GM21576 (cell line): ENCODE measurements around the gene JARID2.
A peak's percentile ranks its signal among the peaks of the same experiment; 100 is the strongest.

Experiments used
- ATAC-seq: cut with Tn5 transposase; IDR thresholded peaks from one replicate; pipeline ENCODE4 v1.9.1; 2021; ENCODE audit warnings: mild to moderate bottlenecking, moderate library complexity; ENCODE audit not compliant: unreplicated experiment

JARID2 gene

GRCh38 chr6:15477746-15478145, 231.9 kb downstream of the JARID2 start:
- no peak for ATAC-seq

DNA sequence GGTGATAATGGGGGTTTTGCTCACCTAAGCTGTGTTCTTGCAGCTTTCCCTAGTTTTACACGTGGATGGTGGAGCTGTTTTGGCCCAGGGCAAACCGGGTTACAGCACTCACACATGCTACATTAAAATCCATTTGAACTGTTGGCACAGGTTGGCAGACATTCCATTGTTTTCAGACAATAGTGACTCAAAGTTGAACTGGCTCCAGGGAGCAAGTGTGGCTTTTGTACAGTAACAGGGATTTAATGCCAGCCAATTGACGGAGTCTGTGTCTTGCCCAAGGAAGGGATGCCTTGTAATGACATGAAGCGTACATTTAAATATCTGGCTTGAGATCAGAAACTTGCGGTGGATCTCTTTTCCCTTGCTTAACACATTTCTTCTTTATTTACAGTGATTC, 233.9 kb downstream of the JARID2 start:
- no peak for ATAC-seq

DNA sequence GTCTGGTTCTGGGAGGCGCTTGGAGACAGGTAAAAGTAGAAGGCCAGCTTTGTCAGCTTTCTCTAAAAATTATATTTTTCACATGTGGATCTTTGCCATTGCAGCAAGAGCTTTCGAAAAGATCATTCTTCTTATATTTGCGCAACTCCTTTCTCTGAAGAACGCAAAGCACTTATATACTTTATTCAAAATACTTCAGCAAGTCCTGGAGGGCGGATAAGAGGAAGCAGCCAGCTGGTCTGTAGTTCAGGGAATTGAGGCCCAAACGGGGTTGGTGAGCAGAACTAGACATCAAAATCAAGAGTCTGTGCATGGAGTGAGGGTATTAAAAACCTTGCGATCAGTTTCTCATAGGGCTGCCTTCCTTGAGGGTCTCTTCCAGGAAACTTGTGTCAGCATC, 234.7 kb downstream of the JARID2 start:
- no peak for ATAC-seq

DNA sequence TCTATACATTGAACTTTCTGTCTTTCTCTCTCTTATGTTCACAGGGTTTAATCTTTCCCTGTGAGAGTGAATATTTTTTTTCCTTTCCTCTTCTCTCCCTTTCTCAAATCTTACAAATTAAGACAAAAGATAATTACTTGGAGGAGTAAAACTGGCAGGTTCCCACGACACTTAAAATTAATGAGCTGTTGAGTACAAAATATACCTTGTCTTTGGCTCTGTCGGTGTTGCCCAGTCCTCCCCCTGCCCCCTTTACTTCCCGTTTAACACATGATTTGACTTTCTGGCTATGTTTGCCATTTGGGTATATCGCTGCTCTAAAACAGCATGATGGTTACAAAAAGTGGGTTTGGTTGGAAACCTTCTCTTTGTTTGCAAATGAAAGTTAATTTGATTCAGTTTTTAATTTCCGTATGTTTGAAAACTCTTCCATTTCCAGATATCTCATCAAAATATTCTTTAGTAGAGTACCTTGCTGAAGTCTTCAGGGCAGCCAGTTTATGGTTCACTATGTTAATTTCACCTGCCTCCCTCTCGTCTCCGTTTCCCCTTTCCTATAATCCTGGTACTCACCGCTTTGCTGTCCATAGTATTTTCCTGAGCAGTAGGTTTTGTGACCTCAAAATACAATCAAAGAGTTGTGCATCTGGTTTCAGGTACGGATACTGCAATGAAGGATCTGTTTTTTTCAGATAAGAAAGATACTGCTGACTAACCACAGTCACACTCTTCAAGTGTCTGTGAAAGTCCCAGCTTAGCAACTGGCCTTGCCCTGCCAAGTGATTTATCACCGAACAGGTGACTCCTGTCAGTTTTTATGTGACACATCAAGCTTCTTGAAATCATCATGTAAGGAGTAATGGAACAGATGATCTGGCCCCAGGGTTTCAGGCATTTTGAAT, 235.8 kb downstream of the JARID2 start:
- ATAC-seq, result no peak

DNA sequence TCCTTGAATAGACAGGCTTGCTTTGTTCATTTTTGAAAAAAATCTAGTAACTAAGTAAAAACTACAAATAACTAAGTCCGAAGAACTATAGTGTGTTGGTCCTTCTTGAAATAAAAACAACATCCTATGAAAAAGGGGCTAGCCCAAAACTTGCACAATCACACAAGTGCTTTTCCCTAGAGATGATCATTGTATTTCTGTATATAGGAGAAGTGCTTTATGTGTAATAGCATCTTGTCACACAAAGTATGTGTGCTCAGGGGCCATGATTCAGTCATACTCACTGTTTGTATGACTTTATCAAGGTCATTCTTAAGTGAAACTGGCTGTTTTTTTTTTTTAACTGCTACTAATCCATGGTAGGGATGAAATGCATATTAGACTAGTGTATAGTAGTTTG, 237.2 kb downstream of the JARID2 start:
- no peak for ATAC-seq

GRCh38 chr6:15484140-15484539, 238.3 kb downstream of the JARID2 start:
- no peak for ATAC-seq

DNA sequence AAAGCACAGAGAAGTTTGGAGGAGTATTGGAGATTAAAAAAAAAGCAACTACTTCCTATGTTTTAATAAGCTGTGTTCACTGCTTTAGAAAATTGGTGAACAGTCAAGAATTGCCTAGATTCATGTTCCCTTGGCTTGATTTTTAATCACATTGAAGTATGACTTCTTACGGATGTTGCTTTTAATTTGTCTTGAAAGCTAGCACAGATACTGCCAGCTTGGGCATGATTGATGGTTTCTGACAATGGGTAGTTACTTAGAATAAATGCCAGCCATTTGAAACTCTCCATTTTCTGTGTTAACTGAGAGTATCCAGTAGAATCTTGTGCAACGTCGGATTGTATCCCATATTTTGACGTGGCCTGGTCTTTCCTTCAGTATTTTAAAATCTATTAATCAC, 239.0 kb downstream of the JARID2 start:
- no peak for ATAC-seq

DNA sequence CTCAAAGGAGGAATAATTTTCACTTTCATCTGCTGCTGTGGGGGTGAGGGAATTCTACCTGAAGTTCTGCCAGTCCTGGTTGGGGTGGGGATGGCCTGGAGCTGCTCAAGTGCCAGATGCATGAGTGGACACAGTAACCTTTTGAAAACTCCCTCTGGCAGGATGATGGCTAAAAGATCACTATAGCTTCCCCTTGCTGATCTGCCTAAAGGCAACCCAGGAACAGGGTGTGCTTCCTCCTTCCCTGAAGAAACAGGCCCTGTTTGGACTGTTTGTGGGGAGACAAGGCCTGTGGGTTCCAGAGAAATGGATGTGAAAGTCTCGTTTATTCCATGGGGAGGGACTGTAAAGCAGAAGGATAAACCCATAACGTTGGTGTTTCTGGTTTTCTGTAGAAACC, 240.1 kb downstream of the JARID2 start:
- ATAC-seq, result no peak

GRCh38 chr6:15487262-15487661, 241.4 kb downstream of the JARID2 start:
- ATAC-seq, result no peak

DNA sequence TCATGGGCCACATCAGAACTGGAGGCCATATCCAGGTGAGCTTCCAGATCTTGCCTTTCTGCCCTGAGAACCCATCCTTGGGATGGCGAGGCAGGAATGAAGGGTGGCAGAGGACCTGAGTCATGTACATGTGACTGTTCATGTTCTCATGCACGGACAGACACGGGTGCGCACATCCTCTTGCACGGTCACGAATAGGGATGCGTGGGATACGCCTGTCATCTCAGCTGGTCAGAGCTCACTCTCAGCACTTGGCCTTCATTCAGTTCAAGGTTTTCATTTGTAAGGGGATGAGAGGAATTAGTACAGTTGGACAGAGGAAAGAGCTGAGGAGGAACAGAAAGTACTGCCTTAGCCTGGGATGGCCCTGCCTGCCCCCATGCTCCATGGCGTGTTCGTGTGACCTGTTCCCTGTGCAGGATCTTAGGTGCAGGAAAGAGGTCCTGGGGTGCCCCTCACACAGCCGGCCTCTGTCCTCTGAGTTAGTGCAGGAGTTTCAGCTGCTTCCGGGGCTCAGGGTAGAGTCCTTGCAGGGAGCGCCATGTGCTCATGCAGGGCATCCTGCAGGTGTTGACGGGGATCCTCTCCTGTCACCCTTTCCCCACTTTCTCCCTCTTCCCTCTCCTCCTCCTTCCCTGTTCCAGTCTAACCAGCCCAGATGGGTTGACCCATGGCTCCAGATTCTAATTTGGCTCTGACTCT, 243.5 kb downstream of the JARID2 start:
- no peak for ATAC-seq

- ATAC-seq, result no peak
Measured at GRCh38 chr6:15490242-15491100, 244.6 kb downstream of the JARID2 start.

DNA sequence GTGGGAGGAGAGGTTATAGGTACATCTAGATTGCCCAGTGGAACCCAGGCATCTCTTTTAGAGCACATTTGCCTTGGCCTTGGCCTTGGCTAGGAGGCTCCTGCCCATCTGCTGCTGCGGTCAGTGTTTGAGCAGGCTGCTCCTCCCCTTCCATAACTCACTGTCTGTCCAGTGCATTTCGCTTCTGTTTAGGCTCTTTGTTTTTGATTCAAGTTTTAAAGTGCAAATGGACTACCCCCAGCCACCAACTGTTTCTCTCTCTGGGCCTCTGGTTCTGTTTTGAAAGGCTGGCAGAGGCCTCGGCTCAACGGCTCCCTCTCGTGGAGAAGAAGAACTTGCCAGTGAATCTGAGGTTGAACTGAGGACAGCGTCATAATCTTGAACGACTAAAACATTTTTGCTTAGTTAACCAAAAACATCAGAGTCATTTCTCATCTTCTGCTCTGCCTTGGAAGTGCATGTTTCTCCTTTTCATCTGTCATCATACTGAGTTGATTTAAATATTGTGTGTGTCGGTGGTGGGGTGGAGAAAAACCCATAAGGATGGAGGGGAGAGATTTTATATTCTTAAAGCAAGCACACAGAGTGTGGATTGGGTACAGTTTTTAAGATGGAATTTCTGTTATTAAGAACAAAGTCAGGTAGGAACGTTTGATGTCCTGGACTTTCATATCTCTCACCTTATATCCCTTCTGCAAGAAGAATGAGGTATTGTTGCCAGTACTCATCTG, 245.6 kb downstream of the JARID2 start:
- ATAC-seq, result peak; percentile 55

GRCh38 chr6:15491986-15492269, 246.1 kb downstream of the JARID2 start:
- ATAC-seq, result no peak

- ATAC-seq, result no peak
Measured at GRCh38 chr6:15493437-15494168, 247.7 kb downstream of the JARID2 start.

DNA sequence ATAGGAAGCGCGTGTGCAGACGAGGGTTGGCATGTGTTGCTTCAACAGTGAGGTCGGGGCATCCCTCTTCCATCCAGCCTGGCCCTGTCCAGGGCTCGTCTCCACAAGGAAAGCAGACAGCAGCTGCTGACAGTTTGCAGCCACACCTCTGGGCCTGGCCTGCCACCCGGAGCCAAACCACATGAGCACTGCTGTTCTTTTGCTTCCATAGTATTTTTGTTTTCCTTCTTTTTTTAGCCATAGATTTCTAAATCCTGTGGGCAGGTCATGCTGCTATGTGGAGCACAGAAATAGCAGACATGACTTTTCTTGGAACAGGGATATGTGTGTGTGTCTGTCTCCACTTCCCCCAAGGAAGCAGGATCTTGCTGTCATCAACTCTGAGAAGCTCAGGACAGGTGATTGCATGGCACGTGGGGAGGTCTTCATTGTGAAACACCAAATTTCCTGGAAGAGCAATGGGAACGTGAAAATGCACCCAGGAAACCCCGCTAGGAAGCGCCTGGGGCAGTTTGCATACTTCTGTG, 249.6 kb downstream of the JARID2 start:
- no peak for ATAC-seq

GRCh38 chr6:15496345-15497131, 250.7 kb downstream of the JARID2 start:
- no peak for ATAC-seq

- no peak for ATAC-seq
Measured at GRCh38 chr6:15498640-15499039, 252.8 kb downstream of the JARID2 start.

DNA sequence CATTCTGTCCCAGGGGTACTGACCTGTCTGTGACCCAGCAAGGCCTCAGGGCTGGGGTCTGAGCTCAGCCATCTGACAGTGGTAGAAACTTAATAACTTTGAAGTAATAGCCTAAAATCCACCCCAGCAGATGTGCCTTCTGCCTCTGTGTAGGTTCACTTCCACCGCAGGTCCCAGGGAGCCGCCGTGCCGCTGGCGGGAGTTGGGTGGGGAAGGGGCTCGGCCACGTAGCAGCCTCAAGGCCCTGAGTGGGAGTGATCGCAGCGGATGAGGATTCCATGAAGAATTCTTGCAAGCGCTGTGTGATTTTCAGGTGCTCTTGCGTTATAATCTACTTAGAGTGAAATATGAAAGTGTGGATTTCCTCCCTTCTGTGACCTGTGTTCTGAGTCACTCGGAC, 253.3 kb downstream of the JARID2 start:
- ATAC-seq, result no peak

DNA sequence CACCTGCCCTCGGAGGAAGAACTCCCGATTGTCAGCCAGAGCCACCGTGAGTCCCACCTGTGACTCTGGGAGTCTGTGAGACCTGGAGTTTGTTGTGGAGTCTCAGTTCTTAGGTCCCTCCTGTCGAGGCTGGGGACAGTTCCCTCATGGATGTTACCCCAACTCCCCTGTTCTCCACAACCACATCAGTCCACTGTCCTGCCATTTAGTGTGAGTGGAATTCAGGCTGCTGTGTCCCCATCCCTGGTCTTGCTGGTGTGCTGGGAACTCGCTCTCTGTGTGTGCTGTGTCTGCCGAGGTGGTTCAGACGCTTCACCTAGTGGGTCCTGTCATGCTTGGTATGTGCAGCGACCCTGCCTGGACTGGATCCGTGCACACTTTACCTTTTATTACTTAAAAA, 253.7 kb downstream of the JARID2 start:
- ATAC-seq, result no peak
